ENCODE data around the gene MORF4L1.

- TF ChIP-seq, protein P1, sequence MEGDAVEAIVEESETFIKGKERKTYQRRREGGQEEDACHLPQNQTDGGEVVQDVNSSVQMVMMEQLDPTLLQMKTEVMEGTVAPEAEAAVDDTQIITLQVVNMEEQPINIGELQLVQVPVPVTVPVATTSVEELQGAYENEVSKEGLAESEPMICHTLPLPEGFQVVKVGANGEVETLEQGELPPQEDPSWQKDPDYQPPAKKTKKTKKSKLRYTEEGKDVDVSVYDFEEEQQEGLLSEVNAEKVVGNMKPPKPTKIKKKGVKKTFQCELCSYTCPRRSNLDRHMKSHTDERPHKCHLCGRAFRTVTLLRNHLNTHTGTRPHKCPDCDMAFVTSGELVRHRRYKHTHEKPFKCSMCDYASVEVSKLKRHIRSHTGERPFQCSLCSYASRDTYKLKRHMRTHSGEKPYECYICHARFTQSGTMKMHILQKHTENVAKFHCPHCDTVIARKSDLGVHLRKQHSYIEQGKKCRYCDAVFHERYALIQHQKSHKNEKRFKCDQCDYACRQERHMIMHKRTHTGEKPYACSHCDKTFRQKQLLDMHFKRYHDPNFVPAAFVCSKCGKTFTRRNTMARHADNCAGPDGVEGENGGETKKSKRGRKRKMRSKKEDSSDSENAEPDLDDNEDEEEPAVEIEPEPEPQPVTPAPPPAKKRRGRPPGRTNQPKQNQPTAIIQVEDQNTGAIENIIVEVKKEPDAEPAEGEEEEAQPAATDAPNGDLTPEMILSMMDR (IDR thresholded peaks at IDR 0.05): no peak
- TF ChIP-seq POLR2AphosphoS5 (IDR thresholded peaks at IDR 0.05) (no peak), POLR2A (IDR thresholded peaks at IDR 0.05) (no peak)
Measured at GRCh38 chr15:78841891-78842290, 30.8 kb upstream of the MORF4L1 start.
